Ammon's horn (tissue), 1 donor: ENCODE results near the gene MRLN.
"Not testable (repeated sequence)": the region's sequence is repeated elsewhere in the genome, so short reads cannot be mapped to it uniquely, and the experiment has no call there.

Experiments used
- DNase-seq: peaks from one replicate; pipeline ENCODE4 v3.0.0-alpha.2; 2016; ENCODE audit warnings: low spot score

Gene MRLN

DNA sequence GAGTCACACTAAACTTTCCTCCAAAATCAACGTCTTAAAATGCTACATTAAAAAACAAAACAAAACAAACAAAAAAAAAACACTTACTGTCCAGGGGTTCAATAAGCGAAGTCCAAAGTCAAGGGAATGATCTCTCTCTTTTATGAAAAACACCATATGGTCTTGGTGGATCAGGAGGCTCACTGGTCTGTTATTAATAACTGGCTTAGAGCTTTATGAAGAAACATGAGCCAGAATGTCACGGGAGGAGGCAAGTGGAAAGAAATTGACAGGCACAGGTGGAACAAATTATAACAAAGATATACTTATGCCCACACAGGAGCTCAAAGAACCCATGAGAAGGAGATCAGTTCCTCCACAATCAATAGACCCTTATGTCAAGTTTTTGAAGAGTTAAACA is at the start of gene MRLN:
Gene MRLN (minus strand): TSS at position 189 of the 400 bp plus-strand sequence.
- no peak for DNase-seq

DNA sequence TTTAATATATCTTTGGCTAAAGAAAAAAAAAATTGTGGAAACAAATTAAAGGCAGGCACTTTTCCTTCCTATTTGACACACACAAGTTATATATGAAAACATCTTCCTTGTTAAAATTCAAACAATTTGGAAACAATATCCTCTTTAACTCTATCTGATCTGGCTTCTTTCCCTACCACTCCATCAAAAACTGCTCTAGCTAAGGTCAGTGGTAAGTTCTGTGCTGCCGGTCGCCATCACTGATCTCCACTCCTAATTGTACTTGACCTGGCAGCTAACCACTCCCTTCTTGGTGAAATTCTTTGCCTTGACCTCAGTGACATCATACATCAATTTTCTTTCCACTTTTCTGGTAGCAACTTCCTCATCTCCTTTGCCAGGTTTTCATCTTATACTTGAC is 47.9 kb upstream of the MRLN start:
- DNase-seq, result no peak

DNA sequence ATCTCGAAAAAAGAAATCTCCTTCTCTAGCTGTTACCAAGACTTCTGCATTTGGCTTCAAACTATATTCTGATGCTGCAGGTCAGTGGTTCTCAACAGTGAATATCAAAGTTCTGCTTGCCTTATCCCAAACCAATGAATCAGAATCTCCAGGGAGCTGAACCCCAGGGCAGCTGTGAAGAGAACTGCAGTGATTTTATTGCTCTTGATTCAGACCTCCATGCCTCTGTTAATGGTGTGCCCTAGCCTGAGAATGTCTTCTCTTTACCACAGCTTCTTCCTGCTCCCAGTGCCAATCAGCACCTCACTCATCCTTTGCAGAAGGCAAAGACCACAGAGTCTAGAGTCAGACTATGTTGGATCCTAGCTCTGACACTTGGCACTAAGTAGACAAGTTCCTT is 46.2 kb upstream of the MRLN start:
- no peak for DNase-seq

GRCh38 chr10:59793919-59794318 is 40.7 kb upstream of the MRLN start:
- no peak for DNase-seq

GRCh38 chr10:59792812-59793211 is 39.6 kb upstream of the MRLN start:
- DNase-seq, result no peak

DNA sequence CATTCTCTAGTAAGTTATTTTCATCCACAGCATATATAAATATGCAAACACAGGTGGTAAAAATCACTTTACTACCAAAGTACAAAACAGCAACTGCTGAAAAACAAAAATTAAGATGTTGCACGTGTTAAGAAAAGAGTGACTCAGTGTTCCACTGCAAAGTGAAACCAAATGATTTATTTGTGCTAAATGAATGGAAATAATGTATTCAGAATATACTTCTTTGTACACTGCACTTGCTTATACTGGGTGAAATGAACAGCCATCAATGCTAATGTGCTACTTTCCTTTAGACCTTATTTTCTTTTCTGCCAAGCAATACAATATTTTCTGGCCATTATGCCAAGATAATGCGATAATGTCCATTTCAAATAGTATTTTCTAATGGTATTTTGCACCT is 38.3 kb upstream of the MRLN start:
- DNase-seq, result no peak

GRCh38 chr10:59790080-59790479 is 36.8 kb upstream of the MRLN start:
- not testable (repeated sequence) for DNase-seq

- DNase-seq, result not testable (repeated sequence)
These were observed 35.7 kb upstream of the MRLN start for GRCh38 chr10:59788914-59789313.

DNA sequence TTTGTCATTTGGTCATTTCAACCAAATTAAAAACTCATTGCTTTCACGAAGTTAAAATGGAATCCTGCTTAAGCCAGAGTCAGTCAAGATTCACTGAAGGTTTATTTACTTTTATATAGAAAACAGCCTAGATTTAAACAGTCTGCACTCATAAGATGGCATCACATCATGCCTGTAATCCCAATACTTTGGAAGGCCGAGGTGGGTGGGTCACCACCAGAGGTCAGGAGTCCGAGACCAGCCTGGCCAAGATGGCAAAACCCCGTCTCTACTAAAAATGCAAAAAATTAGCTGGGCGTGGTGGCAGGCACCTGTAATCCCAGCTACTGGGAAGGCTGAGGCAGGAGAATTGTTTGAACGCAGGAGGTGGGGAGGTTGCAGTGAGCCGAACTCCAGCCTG is 33.8 kb upstream of the MRLN start:
- DNase-seq, result not testable (repeated sequence)

DNA sequence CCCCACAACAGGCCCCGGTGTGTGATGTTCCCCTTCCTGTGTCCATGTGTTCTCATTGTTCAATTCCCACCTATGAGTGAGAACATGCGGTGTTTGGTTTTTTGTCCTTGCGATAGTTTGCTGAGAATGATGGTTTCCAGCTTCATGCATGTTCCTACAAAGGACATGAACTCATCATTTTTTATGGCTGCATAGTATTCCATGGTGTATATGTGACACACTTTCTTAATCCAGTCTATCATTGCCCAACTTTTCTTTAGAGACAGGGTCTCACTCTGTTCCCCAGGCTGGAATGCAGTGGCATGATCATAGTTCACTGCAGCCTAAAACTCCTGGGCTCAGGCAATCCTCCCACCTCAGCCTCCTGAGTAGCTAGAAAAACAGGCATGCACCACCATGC is 32.2 kb upstream of the MRLN start:
- DNase-seq, result not testable (repeated sequence)

GRCh38 chr10:59781511-59781910 is 28.3 kb upstream of the MRLN start:
- DNase-seq, result no peak

DNA sequence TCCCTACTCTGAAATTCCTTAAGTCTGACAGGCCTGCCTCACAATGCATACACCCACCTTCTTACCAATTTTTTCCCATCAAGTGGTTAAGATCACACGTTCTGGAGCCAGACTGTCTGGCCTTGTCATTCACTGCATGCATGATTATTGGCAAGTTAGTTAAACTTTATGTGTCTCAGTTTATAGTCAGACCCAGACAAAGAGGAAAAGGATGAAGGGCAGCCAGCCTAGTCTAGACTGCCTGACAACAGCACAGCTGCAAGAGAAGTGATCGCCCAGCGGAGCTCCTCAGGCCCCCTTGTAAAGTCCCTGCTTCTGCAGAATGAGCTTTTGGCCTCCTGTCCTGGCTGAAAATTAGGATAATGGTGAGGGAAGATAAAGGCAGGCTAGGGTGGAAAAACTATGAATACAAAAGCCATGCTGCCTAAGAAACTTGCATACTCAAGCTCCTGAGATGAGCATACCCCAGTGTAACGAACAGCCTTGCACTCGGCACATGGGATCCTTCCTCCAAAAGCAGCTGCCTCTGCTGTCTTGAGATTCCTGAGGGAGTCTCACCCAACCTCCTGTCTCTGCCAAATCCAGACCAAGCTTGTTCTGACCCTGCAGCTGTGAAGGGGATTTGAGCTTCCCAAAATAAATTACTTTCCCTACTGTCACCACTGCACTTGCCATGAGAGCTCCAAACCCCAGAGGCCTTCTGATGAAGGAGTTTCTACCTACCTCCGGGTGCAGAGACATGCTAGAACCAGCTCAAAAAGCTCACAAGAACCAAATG is 26.7 kb upstream of the MRLN start:
- no peak for DNase-seq

- DNase-seq, result no peak
These were observed 21.2 kb upstream of the MRLN start for GRCh38 chr10:59774451-59774850.

DNA sequence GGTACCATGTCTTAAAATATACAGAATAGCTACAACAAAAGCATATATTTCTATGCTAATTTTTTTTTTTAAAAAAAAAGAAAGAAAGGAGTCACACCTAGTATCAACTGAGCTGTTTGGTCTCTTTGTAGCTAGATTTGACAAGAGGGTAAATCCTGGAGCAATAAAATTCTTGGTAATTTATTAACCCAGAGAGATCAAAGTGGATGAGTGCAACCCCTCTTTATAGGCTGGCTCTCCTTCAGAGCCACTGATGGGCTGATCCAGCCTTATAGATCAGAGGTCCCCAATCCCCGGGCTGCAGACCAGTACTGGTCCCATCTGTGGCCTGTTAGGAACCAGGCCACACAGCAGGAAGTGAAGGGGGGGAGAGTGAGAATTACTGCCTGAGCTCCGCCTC is 19.8 kb upstream of the MRLN start:
- DNase-seq, result no peak

DNA sequence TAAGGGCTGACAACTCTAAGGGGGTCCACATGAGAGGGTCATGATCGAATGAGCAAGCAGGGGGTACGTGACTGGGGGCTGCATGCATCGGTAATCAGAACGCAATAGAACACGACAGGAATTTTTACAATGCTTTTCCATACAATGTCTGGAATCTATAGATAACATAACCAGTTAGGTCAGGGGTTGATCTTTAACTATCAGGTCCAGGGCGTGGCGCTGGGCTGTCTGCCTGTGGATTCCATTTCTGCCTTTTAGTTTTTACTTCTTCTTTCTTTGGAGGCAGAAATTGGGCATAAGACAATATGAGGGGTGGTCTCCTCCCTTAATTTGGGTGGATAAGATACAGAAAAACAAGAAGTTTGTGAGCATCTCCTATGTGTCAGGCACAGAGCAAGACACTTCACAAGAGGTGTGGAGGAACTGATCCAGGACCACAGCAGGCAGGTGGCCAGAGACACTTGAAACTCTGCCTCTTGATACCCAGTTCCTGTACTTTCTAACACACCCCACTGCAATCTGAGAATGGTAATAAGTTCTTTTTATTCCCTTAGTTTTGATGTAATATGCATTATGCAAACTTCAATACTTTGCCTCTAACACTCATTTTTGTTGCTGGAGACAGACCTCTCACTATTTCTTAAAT is 18.0 kb upstream of the MRLN start:
- no peak for DNase-seq

- DNase-seq, result no peak
These were observed 17.4 kb upstream of the MRLN start for GRCh38 chr10:59770689-59771088.

DNA sequence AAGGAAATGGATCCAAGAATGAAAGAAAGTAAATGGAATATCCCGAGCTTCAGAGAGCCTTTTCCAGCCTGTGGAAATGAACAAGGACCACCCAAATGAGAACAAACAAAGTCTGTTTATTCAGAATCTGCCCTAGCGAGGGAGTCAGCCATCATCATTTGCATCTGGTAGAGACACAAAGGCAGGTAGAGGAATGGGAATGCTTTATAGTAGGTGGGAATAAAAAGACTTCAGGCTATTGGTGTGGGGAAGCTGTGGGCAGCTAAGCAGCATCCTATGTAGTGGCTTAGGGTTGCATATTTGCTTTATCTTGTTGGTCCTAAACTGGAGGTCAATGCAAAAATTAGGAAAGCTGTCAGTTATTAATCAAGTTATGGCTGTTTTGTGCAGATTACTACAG is 9.2 kb upstream of the MRLN start:
- no peak for DNase-seq

DNA sequence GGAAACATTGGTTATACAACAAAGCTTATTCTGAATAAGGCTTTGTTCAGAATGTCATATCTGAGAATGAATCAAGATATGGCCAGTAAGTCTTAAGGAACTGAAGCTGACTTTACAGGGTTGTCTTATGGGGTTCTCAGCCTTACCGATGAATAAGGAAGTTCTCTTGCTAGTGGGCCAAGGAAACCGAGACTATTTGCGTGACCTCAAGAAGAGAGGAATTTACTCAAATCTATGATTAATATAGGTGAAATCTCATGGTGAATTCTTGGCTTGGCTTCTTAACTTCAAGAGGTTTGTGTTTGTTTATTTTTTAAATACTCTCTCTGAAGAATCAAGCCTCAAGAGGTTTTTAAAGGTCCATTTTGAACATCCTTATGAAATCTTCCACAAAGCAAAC is 4.7 kb upstream of the MRLN start:
- no peak for DNase-seq

- DNase-seq, result no peak
These were observed 1.7 kb upstream of the MRLN start for GRCh38 chr10:59754951-59755350.

- DNase-seq, result no peak
These were observed 846 bp downstream of the MRLN start for GRCh38 chr10:59752278-59752940.

- no peak for DNase-seq
These were observed 2.9 kb downstream of the MRLN start for GRCh38 chr10:59750155-59750945.

GRCh38 chr10:59748834-59749233 is 4.4 kb downstream of the MRLN start:
- DNase-seq, result no peak
